ENCODE results near the gene TLR10. TPM values are rescaled to one million over a fixed set of nuclear protein-coding genes. Genes with fewer than 3 reads are reported as not detected.

The TLR10 gene
- total RNA-seq, 2 experiments from 2014 or later = 27.4 to 34.5 TPM

GRCh38 chr4:38794051-38794450, 11.3 kb upstream of the TLR10 start:
- ChIA-PET CTCF (ENCODE audit: unreplicated experiment) (no interaction called here), POLR2A (interaction anchor here (1.8 to 2.9 kb wide), 2 partner anchors 10 to 12 kb away, joined by 11 to 14 read pairs; partner anchors contain the start of genes TLR1 and TLR10)
- Histone ChIP-seq H3K27ac (ENCODE audit: low read depth, low read length, poor library complexity, severe bottlenecking) (no peak overlapping the region), H3K4me1 (ENCODE audit: insufficient read depth, low read length, poor library complexity, severe bottlenecking) (no peaks in the 10 kb centered on the region), H3K9me3 (ENCODE audit: low read length) (peaks cover 11% of the 10 kb centered on the region; the same call in 1 of the 2 replicates), H2AFZ (ENCODE audit: low read length) (no peak overlapping the region), H3K4me2 (ENCODE audit: low read length) (no peak overlapping the region), H3K36me3 (ENCODE audit: insufficient read depth, low read length) (peaks cover 14% of the 10 kb centered on the region), H3K4me3 (ENCODE audit: low read depth, low read length, poor library complexity, severe bottlenecking) (no peak overlapping the region), H3K9me2 (ENCODE audit: insufficient read depth, low read length) (no peaks in the 10 kb centered on the region), H4K20me1 (ENCODE audit: insufficient read depth, low read length) (no peaks in the 10 kb centered on the region), H3K79me2 (ENCODE audit: insufficient read depth, low read depth, low read length) (no peaks in the 10 kb centered on the region)
- no peak for DNase-seq (ENCODE audit: low spot score)
- TF ChIP-seq CTCF (conservative IDR thresholded peaks at IDR 0.05; ENCODE audit: low read length) (no peak), EZH2phosphoT487 (IDR thresholded peaks at IDR 0.05; ENCODE audit: borderline replicate concordance, low read depth, low read length) (no peak)
- intact Hi-C loops (cut with micrococcal nuclease; ENCODE audit: unreplicated experiment) = no loop called here
- BruUV-seq (replicated peaks) = no TSS peak

DNA sequence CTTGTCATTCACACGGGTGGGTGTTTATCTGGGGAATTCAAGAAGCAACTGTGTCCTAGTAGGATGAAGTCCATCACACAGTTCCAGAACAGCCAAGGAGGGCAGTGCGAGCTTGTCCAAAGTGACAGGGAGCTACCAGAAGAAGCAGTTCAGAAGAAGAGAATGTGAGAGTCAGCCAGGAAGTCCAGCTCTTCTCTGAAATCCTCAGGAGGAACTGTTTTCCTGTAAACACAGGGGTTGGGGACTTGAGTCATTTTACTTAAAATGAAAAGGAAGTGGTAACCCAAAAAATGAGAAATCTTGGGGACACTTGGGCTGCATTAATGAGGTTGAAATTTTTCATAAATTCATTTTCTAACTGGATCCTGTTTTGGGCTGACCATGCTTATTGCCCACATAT, 8.2 kb upstream of the TLR10 start:
- peaks cover 3% of the 10 kb centered on the region for H3K4me1 ChIP-seq (ENCODE audit: insufficient read depth, low read length, poor library complexity, severe bottlenecking)
- 0 out of 2 replicates have a peak, but pooled peaks cover 6% of the 10 kb centered on the region for H3K36me3 ChIP-seq (ENCODE audit: insufficient read depth, low read length)
- TF ChIP-seq EZH2phosphoT487 (IDR thresholded peaks at IDR 0.05; ENCODE audit: borderline replicate concordance, low read depth, low read length) (no peak), CTCF (conservative IDR thresholded peaks at IDR 0.05; ENCODE audit: low read length) (no peak)
- no peaks in the 10 kb centered on the region for H4K20me1 ChIP-seq (ENCODE audit: insufficient read depth, low read length)
- no TSS peak for BruUV-seq (replicated peaks)
- H3K4me2 ChIP-seq (ENCODE audit: low read length) = no peak overlapping the region
- DNase-seq (ENCODE audit: low spot score) = no peak
- no peak overlapping the region for H3K27ac ChIP-seq (ENCODE audit: low read depth, low read length, poor library complexity, severe bottlenecking)
- H3K9me3 ChIP-seq (ENCODE audit: low read length) = peaks cover 12% of the 10 kb centered on the region; the same call in 1 of the 2 replicates
- ChIA-PET CTCF (ENCODE audit: unreplicated experiment) (interaction anchor here (1.1 kb wide), 1 partner anchor 31 kb away, joined by 9 read pairs; no protein-coding TSS in a partner anchor), POLR2A (no interaction called here)
- no peaks in the 10 kb centered on the region for H3K79me2 ChIP-seq (ENCODE audit: insufficient read depth, low read depth, low read length)
- intact Hi-C loops (cut with micrococcal nuclease; ENCODE audit: unreplicated experiment) = no loop called here
- no peak overlapping the region for H2AFZ ChIP-seq (ENCODE audit: low read length)
- no peaks in the 10 kb centered on the region for H3K9me2 ChIP-seq (ENCODE audit: insufficient read depth, low read length)
- no peak overlapping the region for H3K4me3 ChIP-seq (ENCODE audit: low read depth, low read length, poor library complexity, severe bottlenecking)

DNA sequence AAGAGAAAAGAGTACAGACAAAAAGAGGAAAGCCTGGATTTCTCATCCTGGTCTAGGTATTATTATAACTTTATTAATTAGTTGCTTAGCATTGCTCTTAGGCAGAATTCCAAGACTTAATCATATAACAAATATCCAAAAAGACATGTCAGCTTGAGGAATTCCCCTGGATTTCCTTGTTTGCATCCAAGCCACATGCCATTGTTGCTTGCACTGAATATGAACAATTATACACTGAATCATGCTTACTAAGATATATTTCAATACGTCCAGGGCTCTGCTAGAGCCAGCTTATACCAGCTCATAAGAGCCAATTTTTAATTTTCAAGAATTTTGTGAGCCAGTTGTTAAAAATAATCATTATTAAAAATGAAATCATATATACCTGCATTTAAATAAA, 5.5 kb upstream of the TLR10 start:
- intact Hi-C loops (cut with micrococcal nuclease; ENCODE audit: unreplicated experiment) = loop anchor here (10.0 kb wide), 1 partner anchor 346 kb away; no protein-coding TSS in a partner anchor
- Histone ChIP-seq H3K36me3 (ENCODE audit: insufficient read depth, low read length) (no peaks in the 10 kb centered on the region; the same call in 1 of the 2 replicates), H3K4me1 (ENCODE audit: insufficient read depth, low read length, poor library complexity, severe bottlenecking) (peaks cover 7% of the 10 kb centered on the region), H3K9me2 (ENCODE audit: insufficient read depth, low read length) (no peaks in the 10 kb centered on the region), H3K4me2 (ENCODE audit: low read length) (no peak overlapping the region), H4K20me1 (ENCODE audit: insufficient read depth, low read length) (no peaks in the 10 kb centered on the region), H3K27ac (ENCODE audit: low read depth, low read length, poor library complexity, severe bottlenecking) (no peak overlapping the region), H3K9me3 (ENCODE audit: low read length) (peaks cover 16% of the 10 kb centered on the region; the same call in 1 of the 2 replicates), H3K4me3 (ENCODE audit: low read depth, low read length, poor library complexity, severe bottlenecking) (no peak overlapping the region), H2AFZ (ENCODE audit: low read length) (no peak overlapping the region), H3K79me2 (ENCODE audit: insufficient read depth, low read depth, low read length) (no peaks in the 10 kb centered on the region)
- no peak for DNase-seq (ENCODE audit: low spot score)
- TF ChIP-seq CTCF (conservative IDR thresholded peaks at IDR 0.05; ENCODE audit: low read length) = no peak
- no peak for TF ChIP-seq EZH2phosphoT487 (IDR thresholded peaks at IDR 0.05; ENCODE audit: borderline replicate concordance, low read depth, low read length)
- CTCF ChIA-PET (ENCODE audit: unreplicated experiment) = interaction anchor here (0.6 to 1.1 kb wide), 2 partner anchors 29 to 632 kb away, joined by 3 to 5 read pairs; no protein-coding TSS in a partner anchor
- BruUV-seq (replicated peaks) = no TSS peak
- POLR2A ChIA-PET = interaction anchor here (1.1 to 1.7 kb wide), 3 partner anchors 15 to 27 kb away, joined by 3 to 6 read pairs (median 3); no protein-coding TSS in a partner anchor

Measured in OCI-LY7 (cell line).